ENCODE results near the gene ETFB. TPM values are rescaled to one million over a fixed set of nuclear protein-coding genes. Genes with fewer than 3 reads are reported as not detected.

ETFB gene
- total and polyA plus RNA-seq, 9 of the 15 experiments (the other 6 are each of a cell fraction or from before 2014, with no cell fraction given): 18.1 to 143 (median 96.1) TPM

DNA sequence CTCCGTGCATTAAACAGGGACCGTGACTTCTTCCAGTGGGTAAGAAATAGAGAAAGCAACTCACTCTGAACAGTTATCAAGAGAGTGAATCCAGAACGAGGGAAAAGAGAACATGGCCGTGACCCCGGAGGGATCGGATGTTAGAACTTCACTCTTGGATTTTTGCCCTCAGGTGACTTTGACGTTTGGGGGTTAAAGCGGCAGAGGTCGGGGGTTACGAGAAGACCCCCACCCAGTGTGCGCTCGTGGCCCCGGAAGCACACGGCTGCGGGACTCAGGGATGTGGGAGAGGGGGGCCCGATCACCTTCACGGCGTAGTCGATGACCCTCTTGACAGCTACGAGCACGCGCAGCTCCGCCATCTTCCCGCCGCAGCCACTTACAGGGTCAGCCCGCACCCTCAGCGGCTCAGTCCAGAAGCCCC lies at the start of gene ETFB (continued):
- TF ChIP-seq POLR2G (IDR thresholded peaks at IDR 0.05; ENCODE audit: low read depth, low read length) (peak; percentile 88), POLR2AphosphoS5 (IDR thresholded peaks at IDR 0.05; ENCODE audit: control insufficient read depth, insufficient read depth, low read depth, low read length) (no peak), FOXK2 (conservative IDR thresholded peaks at IDR 0.05 in 1 of 2, IDR thresholded peaks at IDR 0.05 in 1 of 2; ENCODE audit: low read depth in 2 of 2) (no peak), NRF1 (conservative IDR thresholded peaks at IDR 0.05 in 1 of 2, IDR thresholded peaks at IDR 0.05 in 1 of 2) (no peak), SMAD1 (IDR thresholded peaks at IDR 0.05; ENCODE audit: low read depth, low read length, partially characterized antibody) (peak; percentile 31), COPS2 (conservative IDR thresholded peaks at IDR 0.05) (no peak), CSDE1 (IDR thresholded peaks at IDR 0.05) (no peak), SRSF9 (IDR thresholded peaks at IDR 0.05; ENCODE audit: borderline replicate concordance, low read depth, low read length) (no peak), XRCC3 (IDR thresholded peaks at IDR 0.05) (no peak), SREBF1 (IDR thresholded peaks at IDR 0.05; ENCODE audit: borderline replicate concordance, low read depth, low read length) (no peak)
- TF ChIP-seq, protein P1, sequence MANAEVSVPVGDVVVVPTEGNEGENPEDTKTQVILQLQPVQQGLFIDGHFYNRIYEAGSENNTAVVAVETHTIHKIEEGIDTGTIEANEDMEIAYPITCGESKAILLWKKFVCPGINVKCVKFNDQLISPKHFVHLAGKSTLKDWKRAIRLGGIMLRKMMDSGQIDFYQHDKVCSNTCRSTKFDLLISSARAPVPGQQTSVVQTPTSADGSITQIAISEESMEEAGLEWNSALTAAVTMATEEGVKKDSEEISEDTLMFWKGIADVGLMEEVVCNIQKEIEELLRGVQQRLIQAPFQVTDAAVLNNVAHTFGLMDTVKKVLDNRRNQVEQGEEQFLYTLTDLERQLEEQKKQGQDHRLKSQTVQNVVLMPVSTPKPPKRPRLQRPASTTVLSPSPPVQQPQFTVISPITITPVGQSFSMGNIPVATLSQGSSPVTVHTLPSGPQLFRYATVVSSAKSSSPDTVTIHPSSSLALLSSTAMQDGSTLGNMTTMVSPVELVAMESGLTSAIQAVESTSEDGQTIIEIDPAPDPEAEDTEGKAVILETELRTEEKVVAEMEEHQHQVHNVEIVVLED (CRISPR knock-in tag; IDR thresholded peaks at IDR 0.05): no peak
- TF ChIP-seq, protein P2, sequence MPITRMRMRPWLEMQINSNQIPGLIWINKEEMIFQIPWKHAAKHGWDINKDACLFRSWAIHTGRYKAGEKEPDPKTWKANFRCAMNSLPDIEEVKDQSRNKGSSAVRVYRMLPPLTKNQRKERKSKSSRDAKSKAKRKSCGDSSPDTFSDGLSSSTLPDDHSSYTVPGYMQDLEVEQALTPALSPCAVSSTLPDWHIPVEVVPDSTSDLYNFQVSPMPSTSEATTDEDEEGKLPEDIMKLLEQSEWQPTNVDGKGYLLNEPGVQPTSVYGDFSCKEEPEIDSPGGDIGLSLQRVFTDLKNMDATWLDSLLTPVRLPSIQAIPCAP (CRISPR knock-in tag; IDR thresholded peaks at IDR 0.05; ENCODE audit: borderline replicate concordance): no peak
- TF ChIP-seq, protein P3, sequence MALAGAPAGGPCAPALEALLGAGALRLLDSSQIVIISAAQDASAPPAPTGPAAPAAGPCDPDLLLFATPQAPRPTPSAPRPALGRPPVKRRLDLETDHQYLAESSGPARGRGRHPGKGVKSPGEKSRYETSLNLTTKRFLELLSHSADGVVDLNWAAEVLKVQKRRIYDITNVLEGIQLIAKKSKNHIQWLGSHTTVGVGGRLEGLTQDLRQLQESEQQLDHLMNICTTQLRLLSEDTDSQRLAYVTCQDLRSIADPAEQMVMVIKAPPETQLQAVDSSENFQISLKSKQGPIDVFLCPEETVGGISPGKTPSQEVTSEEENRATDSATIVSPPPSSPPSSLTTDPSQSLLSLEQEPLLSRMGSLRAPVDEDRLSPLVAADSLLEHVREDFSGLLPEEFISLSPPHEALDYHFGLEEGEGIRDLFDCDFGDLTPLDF (CRISPR knock-in tag; IDR thresholded peaks at IDR 0.05): no peak
- TF ChIP-seq, protein P4, sequence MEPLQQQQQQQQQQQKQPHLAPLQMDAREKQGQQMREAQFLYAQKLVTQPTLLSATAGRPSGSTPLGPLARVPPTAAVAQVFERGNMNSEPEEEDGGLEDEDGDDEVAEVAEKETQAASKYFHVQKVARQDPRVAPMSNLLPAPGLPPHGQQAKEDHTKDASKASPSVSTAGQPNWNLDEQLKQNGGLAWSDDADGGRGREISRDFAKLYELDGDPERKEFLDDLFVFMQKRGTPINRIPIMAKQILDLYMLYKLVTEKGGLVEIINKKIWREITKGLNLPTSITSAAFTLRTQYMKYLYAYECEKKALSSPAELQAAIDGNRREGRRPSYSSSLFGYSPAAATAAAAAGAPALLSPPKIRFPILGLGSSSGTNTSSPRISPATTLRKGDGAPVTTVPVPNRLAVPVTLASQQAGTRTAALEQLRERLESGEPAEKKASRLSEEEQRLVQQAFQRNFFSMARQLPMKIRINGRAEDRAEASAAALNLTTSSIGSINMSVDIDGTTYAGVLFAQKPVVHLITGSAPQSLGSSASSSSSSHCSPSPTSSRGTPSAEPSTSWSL (CRISPR knock-in tag; IDR thresholded peaks at IDR 0.05; ENCODE audit: borderline replicate concordance): no peak
- TF ChIP-seq, protein P5, sequence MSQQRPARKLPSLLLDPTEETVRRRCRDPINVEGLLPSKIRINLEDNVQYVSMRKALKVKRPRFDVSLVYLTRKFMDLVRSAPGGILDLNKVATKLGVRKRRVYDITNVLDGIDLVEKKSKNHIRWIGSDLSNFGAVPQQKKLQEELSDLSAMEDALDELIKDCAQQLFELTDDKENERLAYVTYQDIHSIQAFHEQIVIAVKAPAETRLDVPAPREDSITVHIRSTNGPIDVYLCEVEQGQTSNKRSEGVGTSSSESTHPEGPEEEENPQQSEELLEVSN (IDR thresholded peaks at IDR 0.05; ENCODE audit: borderline replicate concordance in 1 of 2, extremely low read depth in 1 of 2, insufficient read depth in 1 of 2, insufficient read length in 1 of 2, low read depth in 1 of 2, low read length in 1 of 2, poor library complexity in 1 of 2, severe bottlenecking in 1 of 2): peak in 1 of 2 experiments; percentile 3

Data from K562 (cell line).